SU-DHL-6 (cell line): Measurements from ENCODE around the gene SIAE.

Experiments used
- CTCF ChIP-seq: fragments of 200-600 bp; sonication (generic); IDR thresholded peaks from one replicate; pipeline ENCODE4 v1.5.1; 2017; ENCODE audit warnings: antibody characterized with exemption, mild to moderate bottlenecking, low read length, moderate library complexity; ENCODE audit not compliant: insufficient read depth, poor library complexity, severe bottlenecking
- EZH2phosphoT487 ChIP-seq: fragments of 200-600 bp; sonication (generic), shearing (Covaris generic); conservative IDR thresholded peaks from 2 replicates; pipeline ENCODE4 v1.6.1; 2018; ENCODE audit warnings: mild to moderate bottlenecking, antibody characterized with exemption, low read length, moderate library complexity, mixed read lengths

- TF ChIP-seq CTCF (no peak), EZH2phosphoT487 (no peak)
Measured at GRCh38 chr11:124656774-124657630, 16.5 kb downstream of the SIAE start.
